ENCODE data around the gene PROM2. TPM values are rescaled to one million over a fixed set of nuclear protein-coding genes. Genes with fewer than 3 reads are reported as not detected.

Gene PROM2
- total and polyA plus RNA-seq, 2 donors (not counting 3 experiments of a cell fraction or from before 2014, with no cell fraction given): 0.39 to 0.60 TPM

DNA sequence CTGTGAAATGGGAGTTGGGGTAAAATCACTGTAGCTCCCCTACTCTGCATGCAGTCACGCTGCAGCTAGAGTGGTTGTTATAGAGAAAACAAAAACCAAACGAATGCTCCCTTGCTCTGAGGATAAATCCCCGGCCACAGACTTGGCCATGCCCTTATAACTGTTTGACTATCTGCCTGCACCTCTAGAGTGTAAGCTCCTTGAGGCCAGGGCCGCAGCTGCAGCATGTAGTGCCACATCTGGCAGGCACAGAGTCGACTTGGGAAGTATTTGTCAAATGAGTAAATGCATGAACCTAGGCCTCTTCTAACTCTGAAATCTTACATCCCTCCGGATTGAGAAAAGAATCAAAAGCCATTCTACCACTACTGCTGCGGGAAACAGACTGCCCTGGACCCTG, 58.8 kb downstream of the PROM2 start:
- no peaks in the 10 kb centered on the region for H3K9me3 ChIP-seq (replicated peaks; ENCODE audit: control insufficient read depth, insufficient read depth, low read length)
- ChIA-PET CTCF (interaction anchor here (1.0 to 1.2 kb wide), 2 partner anchors 12 to 56 kb away, joined by 3 to 4 read pairs; no protein-coding TSS in a partner anchor), POLR2A (no interaction called here)
- no peak overlapping the region for H3K27ac ChIP-seq (ENCODE audit: insufficient read depth, low read depth, low read length)
- dilution Hi-C loops (cut with MboI; ENCODE audit: extremely low pct_ligation_motif_present, low sequenced_read_pairs) (no loop called here), intact Hi-C loops (cut with micrococcal nuclease) (no loop called here)
- H2AFZ ChIP-seq (ENCODE audit: low read depth, low read length): no peak overlapping the region
- no peaks in the 10 kb centered on the region for H3K36me3 ChIP-seq (ENCODE audit: control insufficient read depth in 2 of 2, extremely low read depth in 1 of 2, insufficient read depth in 2 of 2, low read length in 2 of 2)
- H3K9ac ChIP-seq (replicated peaks; ENCODE audit: extremely low read depth, insufficient read depth, low read length): no peak overlapping the region
- no peak for TF ChIP-seq POLR2AphosphoS5 (IDR thresholded peaks at IDR 0.05; ENCODE audit: insufficient read depth, low read depth, low read length)
- H3K79me2 ChIP-seq (ENCODE audit: control insufficient read depth, insufficient read depth, low read length): no peaks in the 10 kb centered on the region
- H3K4me3 ChIP-seq (replicated peaks in 1 of 3; ENCODE audit: insufficient read depth in 1 of 3, low read depth in 1 of 3, low read length in 3 of 3): no peak overlapping the region
- no peaks in the 10 kb centered on the region for H3K9me1 ChIP-seq (replicated peaks; ENCODE audit: control insufficient read depth, extremely low read depth, insufficient read depth, low read length)
- H4K20me1 ChIP-seq (replicated peaks; ENCODE audit: control insufficient read depth, extremely low read depth, insufficient read depth, low read length): no peaks in the 10 kb centered on the region
- DNase-seq (ENCODE audit: low read depth, low spot score): no peak
- FAIRE-seq: no peak
- no peaks in the 10 kb centered on the region for H3K4me1 ChIP-seq (ENCODE audit: control insufficient read depth, extremely low read depth, insufficient read depth, low read length)
- no peak overlapping the region for H3K4me2 ChIP-seq (ENCODE audit: insufficient read depth, low read length)
- H3K27me3 ChIP-seq (ENCODE audit: control insufficient read depth in 2 of 2, insufficient read depth in 2 of 2, low read length in 2 of 2): peaks cover 1 to 8% of the 10 kb centered on the region in 2 experiments
- BruUV-seq (replicated peaks): no TSS peak

DNA sequence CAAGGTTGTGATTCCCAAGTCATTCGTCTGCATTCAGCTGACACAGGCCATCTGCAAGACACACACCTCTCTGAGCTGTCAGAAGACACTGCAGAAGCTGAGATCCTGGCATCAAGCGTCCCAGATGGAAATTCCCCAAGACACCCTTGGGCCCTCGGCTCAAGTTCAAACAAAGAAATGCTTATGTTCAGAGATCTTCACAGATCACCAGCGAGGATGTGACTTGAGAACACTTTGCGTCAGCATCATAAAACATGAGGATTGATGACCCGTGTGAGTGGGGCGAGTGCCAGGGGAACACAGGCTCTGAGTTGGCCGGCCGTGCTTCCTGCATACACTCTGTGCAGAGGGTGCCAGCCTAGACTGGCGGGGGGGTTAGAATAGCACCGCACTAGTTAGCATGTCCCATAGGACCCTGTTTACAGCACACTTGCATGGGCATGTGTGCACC, 59.7 kb downstream of the PROM2 start:
- intact Hi-C loops (cut with micrococcal nuclease): no loop called here
- Histone ChIP-seq H3K36me3 (ENCODE audit: control insufficient read depth in 2 of 2, extremely low read depth in 1 of 2, insufficient read depth in 2 of 2, low read length in 2 of 2) (no peaks in the 10 kb centered on the region), H3K27ac (ENCODE audit: insufficient read depth, low read depth, low read length) (no peak overlapping the region), H2AFZ (ENCODE audit: low read depth, low read length) (no peak overlapping the region), H3K4me2 (ENCODE audit: insufficient read depth, low read length) (no peak overlapping the region), H3K79me2 (ENCODE audit: control insufficient read depth, insufficient read depth, low read length) (no peaks in the 10 kb centered on the region), H4K20me1 (replicated peaks; ENCODE audit: control insufficient read depth, extremely low read depth, insufficient read depth, low read length) (no peaks in the 10 kb centered on the region), H3K4me3 (replicated peaks in 1 of 3; ENCODE audit: insufficient read depth in 1 of 3, low read depth in 1 of 3, low read length in 3 of 3) (no peak overlapping the region), H3K9me1 (replicated peaks; ENCODE audit: control insufficient read depth, extremely low read depth, insufficient read depth, low read length) (no peaks in the 10 kb centered on the region), H3K27me3 (ENCODE audit: control insufficient read depth in 2 of 2, insufficient read depth in 2 of 2, low read length in 2 of 2) (peaks cover 1 to 8% of the 10 kb centered on the region in 2 experiments), H3K9me3 (replicated peaks; ENCODE audit: control insufficient read depth, insufficient read depth, low read length) (no peaks in the 10 kb centered on the region), H3K9ac (replicated peaks; ENCODE audit: extremely low read depth, insufficient read depth, low read length) (no peak overlapping the region), H3K4me1 (ENCODE audit: control insufficient read depth, extremely low read depth, insufficient read depth, low read length) (no peaks in the 10 kb centered on the region)
- ChIA-PET CTCF (interaction anchor here (1.0 to 1.2 kb wide), 2 partner anchors 11 to 56 kb away, joined by 3 to 4 read pairs; no protein-coding TSS in a partner anchor), POLR2A (no interaction called here)
- no peak for FAIRE-seq
- dilution Hi-C loops (cut with MboI; ENCODE audit: extremely low pct_ligation_motif_present, low sequenced_read_pairs): no loop called here
- BruUV-seq (replicated peaks): no TSS peak
- no peak for DNase-seq (ENCODE audit: low read depth, low spot score)
- TF ChIP-seq EZH2 (IDR thresholded peaks at IDR 0.05; ENCODE audit: borderline replicate concordance, low read depth, low read length, severe bottlenecking) (no peak), JUN (IDR thresholded peaks at IDR 0.05; ENCODE audit: borderline replicate concordance, insufficient read depth, insufficient read length, low read depth) (no peak), POLR2AphosphoS5 (IDR thresholded peaks at IDR 0.05; ENCODE audit: insufficient read depth, low read depth, low read length) (no peak), MYC (IDR thresholded peaks at IDR 0.05; ENCODE audit: low read depth, low read length) (no peak), FOS (IDR thresholded peaks at IDR 0.05; ENCODE audit: borderline replicate concordance, insufficient read depth, low read length) (no peak), GATA2 (IDR thresholded peaks at IDR 0.05; ENCODE audit: insufficient read depth, insufficient read length, low read depth, low read length) (no peak), POLR2A (IDR thresholded peaks at IDR 0.05; ENCODE audit: low read depth, low read length) (no peak)
- TF ChIP-seq, protein P1, sequence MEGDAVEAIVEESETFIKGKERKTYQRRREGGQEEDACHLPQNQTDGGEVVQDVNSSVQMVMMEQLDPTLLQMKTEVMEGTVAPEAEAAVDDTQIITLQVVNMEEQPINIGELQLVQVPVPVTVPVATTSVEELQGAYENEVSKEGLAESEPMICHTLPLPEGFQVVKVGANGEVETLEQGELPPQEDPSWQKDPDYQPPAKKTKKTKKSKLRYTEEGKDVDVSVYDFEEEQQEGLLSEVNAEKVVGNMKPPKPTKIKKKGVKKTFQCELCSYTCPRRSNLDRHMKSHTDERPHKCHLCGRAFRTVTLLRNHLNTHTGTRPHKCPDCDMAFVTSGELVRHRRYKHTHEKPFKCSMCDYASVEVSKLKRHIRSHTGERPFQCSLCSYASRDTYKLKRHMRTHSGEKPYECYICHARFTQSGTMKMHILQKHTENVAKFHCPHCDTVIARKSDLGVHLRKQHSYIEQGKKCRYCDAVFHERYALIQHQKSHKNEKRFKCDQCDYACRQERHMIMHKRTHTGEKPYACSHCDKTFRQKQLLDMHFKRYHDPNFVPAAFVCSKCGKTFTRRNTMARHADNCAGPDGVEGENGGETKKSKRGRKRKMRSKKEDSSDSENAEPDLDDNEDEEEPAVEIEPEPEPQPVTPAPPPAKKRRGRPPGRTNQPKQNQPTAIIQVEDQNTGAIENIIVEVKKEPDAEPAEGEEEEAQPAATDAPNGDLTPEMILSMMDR (IDR thresholded peaks at IDR 0.05; ENCODE audit: extremely low read depth in 1 of 2, insufficient read depth in 1 of 2, low read depth in 1 of 2, low read length in 2 of 2): no peak
- TF ChIP-seq, protein P2, sequence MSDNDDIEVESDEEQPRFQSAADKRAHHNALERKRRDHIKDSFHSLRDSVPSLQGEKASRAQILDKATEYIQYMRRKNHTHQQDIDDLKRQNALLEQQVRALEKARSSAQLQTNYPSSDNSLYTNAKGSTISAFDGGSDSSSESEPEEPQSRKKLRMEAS (IDR thresholded peaks at IDR 0.05; ENCODE audit: insufficient read depth, insufficient read length): no peak
